Erythroblast (primary cell): ENCODE results near the gene ASRGL1.
"Not testable (repeated sequence)": the region's sequence is repeated elsewhere in the genome, so short reads cannot be mapped to it uniquely, and the experiment has no call there.

Experiments used
- DNase-seq, 2 experiments: peaks; one replicate each; lab custom pipeline; 2025; lab: John Stamatoyannopoulos, UW
- GATA1 ChIP-seq: IDR thresholded peaks from 2 replicates; pipeline ENCODE4 v1.6.1; 2011; ENCODE audit warnings: low read depth, mild to moderate bottlenecking, control low read depth, low read length, moderate library complexity
- POLR2A ChIP-seq: IDR thresholded peaks from 2 replicates; pipeline ENCODE4 v1.6.1; 2011; ENCODE audit warnings: mild to moderate bottlenecking, low read length

ASRGL1 gene

GRCh38 chr11:62338218-62338617 is 970 bp downstream of the ASRGL1 start:
- DNase-seq = no peak
- no peak for TF ChIP-seq GATA1
- TF ChIP-seq POLR2A = no peak

- TF ChIP-seq GATA1 = no peak
- TF ChIP-seq POLR2A = no peak
- DNase-seq = peak; percentile 47 to 60
Observed at GRCh38 chr11:62340269-62340901, 3.1 kb downstream of the ASRGL1 start.

DNA sequence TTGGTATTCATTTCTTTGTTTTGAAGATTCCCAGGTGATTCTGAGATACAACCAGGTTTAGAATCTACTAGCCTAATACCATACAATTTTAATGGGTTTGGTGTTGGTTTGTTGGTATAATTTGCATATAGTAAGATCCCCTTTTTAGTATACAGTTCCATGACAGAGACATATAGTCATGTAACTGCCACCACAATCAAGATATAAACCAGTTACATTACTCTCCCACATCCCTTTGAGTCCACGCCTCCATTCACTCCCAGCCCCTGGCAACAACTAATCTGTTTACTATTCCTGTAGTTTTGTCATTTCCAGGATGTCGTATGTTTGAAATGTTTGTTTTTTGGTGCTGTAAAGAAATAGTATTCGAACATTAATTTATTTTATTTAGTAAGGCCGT is 4.3 kb downstream of the ASRGL1 start:
- TF ChIP-seq GATA1 = no peak
- TF ChIP-seq POLR2A = no peak
- DNase-seq = no peak

- DNase-seq = not testable (repeated sequence)
Observed at GRCh38 chr11:62343646-62344190, 6.5 kb downstream of the ASRGL1 start.

DNA sequence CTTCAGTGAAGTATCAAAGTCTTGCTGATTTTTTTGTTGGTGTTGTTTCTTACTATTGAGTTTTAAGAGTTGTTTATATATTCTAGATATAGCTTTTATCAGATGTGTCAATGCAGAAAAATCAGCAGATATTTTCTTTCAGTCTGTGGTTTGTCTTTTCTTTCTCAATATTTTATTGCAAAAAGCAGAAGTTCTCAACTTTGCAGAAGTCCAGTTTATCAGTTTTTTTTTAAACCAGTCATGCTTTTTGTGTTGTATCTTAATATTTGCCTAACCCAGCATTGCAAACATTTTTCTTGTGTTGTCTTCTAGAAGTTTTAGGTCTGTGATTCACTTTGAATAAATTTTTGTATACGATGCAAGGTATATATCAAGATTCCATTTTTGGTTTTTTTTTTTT is 7.0 kb downstream of the ASRGL1 start:
- DNase-seq = no peak

GRCh38 chr11:62345861-62346260 is 8.6 kb downstream of the ASRGL1 start:
- TF ChIP-seq GATA1 = no peak
- no peak for TF ChIP-seq POLR2A
- no peak for DNase-seq

More for the DNA sequence above, 7.0 kb downstream of the ASRGL1 start:
- TF ChIP-seq POLR2A (no peak), GATA1 (no peak)

DNA sequence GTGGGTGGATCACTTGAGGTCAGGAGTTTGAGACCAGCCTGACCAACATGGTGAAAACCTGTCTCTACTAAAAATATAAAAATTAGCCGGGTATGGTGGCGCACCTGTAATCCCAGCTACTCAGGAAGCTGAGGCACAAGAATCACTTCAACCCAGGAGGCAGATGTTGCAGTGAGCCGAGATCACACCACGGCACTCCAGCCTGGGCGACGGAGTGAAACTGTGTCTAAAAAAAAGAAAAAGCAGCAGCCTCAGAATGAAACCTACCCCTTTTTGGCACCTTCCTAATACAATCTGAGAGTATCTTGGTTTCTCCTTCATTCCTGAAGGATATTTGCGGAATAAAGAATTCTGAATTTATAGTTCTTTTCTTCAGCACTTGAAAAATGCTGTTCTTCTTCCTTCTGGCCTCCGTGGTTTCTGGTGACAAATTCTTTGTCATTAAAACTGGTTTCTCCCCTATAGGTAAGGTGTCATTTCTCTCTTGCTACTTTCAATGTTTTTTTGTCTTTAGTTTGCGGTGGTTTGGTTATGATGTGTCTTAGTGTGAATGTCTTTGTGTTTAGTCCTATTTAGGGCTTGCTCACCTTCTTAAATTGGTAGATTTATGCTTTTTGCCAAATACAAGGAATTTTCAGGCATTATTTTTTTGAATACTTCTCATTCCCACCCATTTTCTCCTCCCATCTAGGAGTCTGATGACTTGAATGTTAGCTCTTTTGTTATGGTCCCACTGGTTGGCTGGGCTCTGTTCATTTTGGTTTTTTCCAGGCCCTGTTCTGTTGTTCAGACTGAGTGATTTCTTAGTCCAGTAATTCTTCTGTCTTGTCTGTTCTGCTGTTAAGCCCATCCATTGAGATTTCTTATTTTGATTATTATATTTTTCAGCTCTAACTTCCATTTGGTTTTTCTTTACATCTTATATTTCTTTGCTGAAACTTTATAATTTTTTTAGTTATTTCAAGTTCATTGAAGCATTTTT is 15.4 kb downstream of the ASRGL1 start:
- DNase-seq = no peak
- TF ChIP-seq GATA1 = no peak
- TF ChIP-seq POLR2A = no peak

DNA sequence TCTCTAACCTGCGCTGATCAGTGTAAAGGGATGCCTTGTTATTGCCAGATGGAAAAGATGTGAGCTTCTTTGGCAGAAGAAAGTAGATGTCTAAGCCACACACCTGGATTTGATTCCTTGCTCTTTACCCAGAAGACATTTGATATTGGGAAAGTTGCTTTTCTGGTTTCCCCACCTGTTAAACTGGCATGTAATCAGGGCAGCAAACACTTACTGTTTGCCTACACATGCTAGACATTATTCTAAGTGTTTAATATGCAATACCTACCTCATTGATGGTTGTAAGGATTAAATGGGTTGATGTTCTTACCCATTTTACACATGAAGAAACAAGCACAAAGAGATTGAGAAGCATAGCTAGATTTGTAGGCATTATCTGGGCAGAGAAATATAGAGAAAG is 16.6 kb downstream of the ASRGL1 start:
- TF ChIP-seq GATA1 = no peak
- TF ChIP-seq POLR2A = no peak
- DNase-seq = no peak

DNA sequence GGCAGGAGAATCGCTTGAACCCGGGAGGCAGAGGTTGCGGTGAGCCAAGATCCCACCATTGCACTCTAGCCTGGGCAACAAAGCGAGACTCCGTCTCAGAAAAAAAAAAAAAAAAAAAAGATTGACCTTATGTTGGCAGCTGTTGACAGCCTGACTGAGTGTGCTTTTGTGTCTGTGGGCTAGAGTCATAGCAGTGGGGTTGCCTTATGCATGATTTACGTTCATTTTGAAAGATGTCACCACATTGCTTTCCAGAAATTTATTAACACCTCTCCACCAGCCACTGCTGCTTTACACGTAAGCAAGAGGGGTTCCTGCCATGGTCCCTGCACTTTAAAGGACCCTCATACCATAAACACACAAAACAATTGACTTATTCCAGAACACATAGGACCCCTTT is 21.0 kb downstream of the ASRGL1 start:
- TF ChIP-seq GATA1 = no peak
- no peak for TF ChIP-seq POLR2A
- DNase-seq = no peak

DNA sequence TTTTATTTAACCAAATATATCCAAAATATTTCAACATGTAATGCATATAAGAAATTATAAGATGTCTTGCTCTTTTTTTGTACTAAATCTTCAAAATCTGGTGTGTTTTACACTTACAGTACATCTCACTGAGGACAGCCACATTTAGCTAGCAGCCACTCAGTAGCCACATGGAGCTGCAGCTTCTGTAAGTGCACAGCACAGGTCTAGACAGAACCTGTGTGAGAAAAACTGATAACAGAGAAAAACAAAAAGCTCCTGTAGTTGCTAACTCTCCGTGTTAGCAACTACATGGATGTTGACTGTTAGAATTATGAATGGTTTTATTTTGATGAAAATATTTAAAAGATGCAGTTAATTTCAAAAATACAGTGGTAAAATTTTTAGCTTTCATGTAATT is 22.2 kb downstream of the ASRGL1 start:
- DNase-seq = no peak
- TF ChIP-seq POLR2A = no peak
- no peak for TF ChIP-seq GATA1

DNA sequence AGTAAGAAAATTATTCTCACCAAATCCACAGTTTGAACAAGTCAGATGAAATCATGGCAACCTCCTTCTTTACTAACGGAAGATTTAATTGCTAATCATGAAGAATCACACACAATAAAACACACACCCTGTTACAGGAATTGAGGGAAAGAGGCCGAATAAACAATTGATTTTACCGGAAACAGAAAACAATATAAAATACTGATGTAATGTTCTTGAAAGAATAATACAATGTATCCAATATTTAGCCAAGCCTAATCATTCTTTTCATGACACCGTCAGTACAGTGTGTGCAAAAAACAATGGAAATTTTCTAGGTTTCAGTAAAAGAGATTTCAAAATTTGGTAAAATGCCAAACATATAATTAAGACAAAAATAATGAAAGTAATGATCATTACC is 23.4 kb downstream of the ASRGL1 start:
- no peak for TF ChIP-seq GATA1
- no peak for TF ChIP-seq POLR2A
- no peak for DNase-seq

GRCh38 chr11:62368861-62369477 is 31.7 kb downstream of the ASRGL1 start:
- DNase-seq = peak in 1 of 2 experiments; percentile 23

DNA sequence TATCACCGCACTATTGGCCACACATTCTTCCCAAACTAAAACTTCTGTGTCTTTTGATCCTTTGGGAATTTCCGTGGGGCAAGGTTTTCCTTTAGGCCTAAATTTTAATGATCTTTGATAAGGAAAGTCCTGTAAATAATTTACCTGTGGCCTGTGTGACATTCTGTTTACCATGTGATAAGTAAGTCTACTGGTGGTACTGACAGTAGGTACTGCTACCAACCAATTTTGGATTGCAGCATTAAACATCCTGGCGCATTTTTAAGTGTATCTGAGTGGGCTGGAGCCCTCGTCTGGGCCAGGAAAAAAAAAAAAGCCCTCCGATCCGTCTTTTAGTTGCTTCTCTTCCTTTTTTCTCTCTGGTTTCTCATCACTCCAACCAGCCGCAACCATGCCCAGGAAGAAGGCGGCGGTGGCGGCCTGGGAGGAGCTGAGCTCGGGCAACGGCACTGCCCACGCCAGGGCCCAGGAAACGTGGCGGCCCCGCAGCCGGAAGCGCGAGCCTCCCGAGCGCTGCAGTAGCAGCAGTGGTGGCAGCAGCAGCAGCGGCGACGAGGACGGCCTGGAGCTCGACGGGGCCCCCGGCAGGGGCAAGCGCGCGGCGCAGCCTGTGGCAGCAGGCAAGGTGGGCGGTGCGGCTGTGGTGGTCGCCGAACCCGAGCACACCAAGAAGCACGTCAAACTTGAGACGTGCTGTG is 33.6 kb downstream of the ASRGL1 start:
- peak in 1 of 2 experiments; percentile 15 for DNase-seq
- no peak for TF ChIP-seq POLR2A
- TF ChIP-seq GATA1 = no peak
